Parathyroid adenoma (tissue), 2 donors: ENCODE measurements around the gene CCDC141.

Source experiments
- H2AFZ ChIP-seq: fragments of 300-600 bp; sonication (generic); one replicate; pipeline ENCODE4 v1.7.0; 2017; ENCODE audit warnings: antibody characterized with exemption, mild to moderate bottlenecking
- H3K27ac ChIP-seq: fragments of 300-600 bp; sonication (generic); one replicate; pipeline ENCODE4 v1.7.0; 2017
- H3K27me3 ChIP-seq: fragments of 300-600 bp; sonication (generic); one replicate; pipeline ENCODE4 v1.7.0; 2017; ENCODE audit warnings: low read length; ENCODE audit not compliant: control insufficient read depth, insufficient read depth
- H3K36me3 ChIP-seq: fragments of 300-600 bp; sonication (generic); one replicate; pipeline ENCODE4 v1.7.0; 2017; ENCODE audit warnings: low read length; ENCODE audit not compliant: control insufficient read depth, insufficient read depth
- H3K4me1 ChIP-seq: fragments of 300-600 bp; sonication (generic); one replicate; pipeline ENCODE4 v1.7.0; 2017; ENCODE audit warnings: control low read depth
- H3K4me2 ChIP-seq: fragments of 300-600 bp; sonication (generic); one replicate; pipeline ENCODE4 v1.7.0; 2017; ENCODE audit warnings: low read length
- H3K4me3 ChIP-seq: fragments of 300-600 bp; sonication (generic); one replicate; pipeline ENCODE4 v1.7.0; 2017; ENCODE audit warnings: low read depth, low read length
- H3K79me2 ChIP-seq: fragments of 300-600 bp; sonication (generic); one replicate; pipeline ENCODE4 v1.7.0; 2017; ENCODE audit warnings: control low read depth
- H3K9ac ChIP-seq: fragments of 300-600 bp; sonication (generic); one replicate; pipeline ENCODE4 v1.7.0; 2017; ENCODE audit warnings: mild to moderate bottlenecking
- H3K9me3 ChIP-seq: fragments of 300-600 bp; sonication (generic); one replicate; pipeline ENCODE4 v1.7.0; 2017; ENCODE audit warnings: low read length; ENCODE audit not compliant: control insufficient read depth
- TF ChIP-seq, protein P1 (sequence below): fragments of 300-600 bp; sonication (generic); IDR thresholded peaks from one replicate; pipeline ENCODE4 v1.7.0; 2017; ENCODE audit warnings: antibody characterized with exemption, mild to moderate bottlenecking
- donor health status: primary hyperparathyroidism.

Gene CCDC141

DNA sequence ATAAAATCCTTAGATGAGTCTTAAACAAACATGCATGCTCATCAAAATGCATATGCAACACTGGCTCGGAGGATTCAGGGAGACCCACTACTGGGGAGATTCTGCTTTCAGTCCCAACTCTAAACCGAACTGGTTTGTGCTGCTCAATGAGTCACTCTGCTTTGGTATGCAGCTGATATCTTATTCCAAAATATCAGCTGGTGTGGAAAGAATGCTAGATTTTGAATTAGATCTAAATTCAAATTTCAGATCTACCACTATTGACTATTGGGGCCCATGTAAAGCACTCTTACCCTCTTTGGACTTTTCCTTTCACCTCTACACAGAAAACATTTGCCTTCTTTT lies 203.5 kb downstream of the CCDC141 start:
- Histone ChIP-seq H3K36me3 (no peaks in the 10 kb centered on the region), H3K4me1 (no peaks in the 10 kb centered on the region), H3K27me3 (no peaks in the 10 kb centered on the region), H3K4me2 (no peak overlapping the region), H3K4me3 (no peak overlapping the region), H3K79me2 (no peaks in the 10 kb centered on the region), H3K9ac (no peak overlapping the region), H3K27ac (no peak overlapping the region), H2AFZ (no peak overlapping the region), H3K9me3 (no peaks in the 10 kb centered on the region)
- TF ChIP-seq, protein P1, sequence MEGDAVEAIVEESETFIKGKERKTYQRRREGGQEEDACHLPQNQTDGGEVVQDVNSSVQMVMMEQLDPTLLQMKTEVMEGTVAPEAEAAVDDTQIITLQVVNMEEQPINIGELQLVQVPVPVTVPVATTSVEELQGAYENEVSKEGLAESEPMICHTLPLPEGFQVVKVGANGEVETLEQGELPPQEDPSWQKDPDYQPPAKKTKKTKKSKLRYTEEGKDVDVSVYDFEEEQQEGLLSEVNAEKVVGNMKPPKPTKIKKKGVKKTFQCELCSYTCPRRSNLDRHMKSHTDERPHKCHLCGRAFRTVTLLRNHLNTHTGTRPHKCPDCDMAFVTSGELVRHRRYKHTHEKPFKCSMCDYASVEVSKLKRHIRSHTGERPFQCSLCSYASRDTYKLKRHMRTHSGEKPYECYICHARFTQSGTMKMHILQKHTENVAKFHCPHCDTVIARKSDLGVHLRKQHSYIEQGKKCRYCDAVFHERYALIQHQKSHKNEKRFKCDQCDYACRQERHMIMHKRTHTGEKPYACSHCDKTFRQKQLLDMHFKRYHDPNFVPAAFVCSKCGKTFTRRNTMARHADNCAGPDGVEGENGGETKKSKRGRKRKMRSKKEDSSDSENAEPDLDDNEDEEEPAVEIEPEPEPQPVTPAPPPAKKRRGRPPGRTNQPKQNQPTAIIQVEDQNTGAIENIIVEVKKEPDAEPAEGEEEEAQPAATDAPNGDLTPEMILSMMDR = no peak

DNA sequence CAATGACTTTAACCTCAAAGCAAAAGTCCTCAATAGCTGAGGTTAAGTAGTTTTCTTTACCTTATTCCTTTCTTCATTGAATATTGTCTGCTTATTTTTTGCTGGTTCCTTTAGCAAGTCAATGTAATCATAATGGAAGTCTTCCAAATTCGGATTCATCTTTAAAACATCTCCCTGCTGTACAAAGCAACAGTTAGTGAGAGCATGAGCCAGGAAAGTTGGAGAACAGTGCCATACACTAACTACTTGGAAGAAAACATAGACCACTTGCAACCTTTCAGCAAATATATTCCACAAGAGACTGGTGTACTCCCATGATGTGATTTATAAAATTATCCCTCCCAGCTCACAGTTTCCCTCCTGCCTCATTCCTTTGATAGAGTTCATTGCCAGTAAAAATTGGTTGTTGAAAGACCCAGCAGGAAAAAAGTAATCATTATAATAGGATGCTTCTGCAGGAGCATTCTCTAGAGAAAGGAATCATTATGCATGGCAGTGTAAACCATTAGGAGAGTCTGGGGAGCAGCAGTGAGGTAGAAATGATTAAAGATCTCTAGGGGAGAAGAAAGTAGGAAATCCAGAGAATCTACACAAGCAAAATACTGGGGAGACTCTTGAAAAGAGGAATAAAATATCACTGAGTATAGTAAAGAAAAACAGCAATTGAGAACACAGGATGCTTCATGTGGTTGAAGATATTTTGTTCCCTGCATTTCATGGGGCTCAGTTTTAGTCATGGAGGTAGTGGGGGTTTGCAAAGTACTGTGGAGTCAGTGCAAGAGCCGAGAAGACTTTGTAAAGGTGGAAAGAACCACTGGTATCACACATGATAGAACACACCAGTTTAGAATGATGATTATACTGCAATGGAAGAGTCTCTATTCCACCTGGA lies 204.1 kb downstream of the CCDC141 start:
- Histone ChIP-seq H3K27ac (no peak overlapping the region), H2AFZ (no peak overlapping the region), H3K9ac (no peak overlapping the region), H3K4me3 (no peak overlapping the region), H3K9me3 (no peaks in the 10 kb centered on the region), H3K4me1 (no peaks in the 10 kb centered on the region), H3K79me2 (no peaks in the 10 kb centered on the region), H3K27me3 (no peaks in the 10 kb centered on the region), H3K4me2 (no peak overlapping the region), H3K36me3 (no peaks in the 10 kb centered on the region)
- TF ChIP-seq, protein P1 = no peak

- TF ChIP-seq, protein P1 = no peak
These were observed 205.2 kb downstream of the CCDC141 start for GRCh38 chr2:178844701-178845100.

GRCh38 chr2:178844269-178844668 lies 205.7 kb downstream of the CCDC141 start:
- H3K9ac ChIP-seq = no peak overlapping the region
- no peak overlapping the region for H3K27ac ChIP-seq
- H3K4me3 ChIP-seq = no peak overlapping the region
- no peaks in the 10 kb centered on the region for H3K9me3 ChIP-seq
- H3K4me2 ChIP-seq = no peak overlapping the region
- H3K36me3 ChIP-seq = no peaks in the 10 kb centered on the region
- H2AFZ ChIP-seq = no peak overlapping the region
- H3K27me3 ChIP-seq = no peaks in the 10 kb centered on the region
- no peaks in the 10 kb centered on the region for H3K4me1 ChIP-seq
- no peaks in the 10 kb centered on the region for H3K79me2 ChIP-seq
- TF ChIP-seq, protein P1 = no peak

More at GRCh38 chr2:178844701-178845100, 205.2 kb downstream of the CCDC141 start:
- Histone ChIP-seq H3K4me1 (no peaks in the 10 kb centered on the region), H3K4me2 (no peak overlapping the region), H2AFZ (no peak overlapping the region), H3K27ac (no peak overlapping the region), H3K9me3 (no peaks in the 10 kb centered on the region), H3K79me2 (no peaks in the 10 kb centered on the region), H3K4me3 (no peak overlapping the region), H3K27me3 (no peaks in the 10 kb centered on the region), H3K9ac (no peak overlapping the region), H3K36me3 (no peaks in the 10 kb centered on the region)

GRCh38 chr2:178843697-178844096 lies 206.2 kb downstream of the CCDC141 start:
- TF ChIP-seq, protein P1 = no peak
- Histone ChIP-seq H3K79me2 (no peaks in the 10 kb centered on the region), H3K4me3 (no peak overlapping the region), H3K27me3 (no peaks in the 10 kb centered on the region), H3K9me3 (no peaks in the 10 kb centered on the region), H2AFZ (no peak overlapping the region), H3K27ac (no peak overlapping the region), H3K36me3 (no peaks in the 10 kb centered on the region), H3K4me1 (no peaks in the 10 kb centered on the region), H3K4me2 (no peak overlapping the region), H3K9ac (no peak overlapping the region)
